Tibial nerve (tissue), 3 donors: ENCODE data around the gene PRKCE.

Experiments
- CTCF ChIP-seq, 5 experiments: fragments of 200-600 bp in 3 of 5; fragments of 450-650 bp in 2 of 5; sonication (generic) in 3 of 5; IDR thresholded peaks; one replicate each; pipeline ENCODE4 v1.5.1; 2016 to 2019; ENCODE audit warnings: antibody characterized with exemption in 5 of 5, mild to moderate bottlenecking in 3 of 5, moderate library complexity in 2 of 5
- POLR2A ChIP-seq, 2 donors: fragments of 450-650 bp; IDR thresholded peaks; one replicate each; pipeline ENCODE4 v1.6.1; 2017; ENCODE audit warnings: antibody characterized with exemption in 2 of 2, mild to moderate bottlenecking in 2 of 2, moderate library complexity in 2 of 2

GRCh38 chr2:46068636-46069035, 417.2 kb downstream of the PRKCE start:
- TF ChIP-seq CTCF (IDR thresholded peaks at IDR 0.05) (no peak), POLR2A (IDR thresholded peaks at IDR 0.05) (no peak)
